Omental fat pad (tissue), 4 donors: ENCODE data around the gene NFATC1. TPM values are rescaled to one million over a fixed set of nuclear protein-coding genes. Genes with fewer than 3 reads are reported as not detected.

Experiments
- ATAC-seq: fragments of 150-250 bp; one replicate; pipeline ENCODE4 v1.9.1; 2016; ENCODE audit warnings: mild to moderate bottlenecking, moderate library complexity; ENCODE audit not compliant: low FRiP score
- DNase-seq: peaks from one replicate; pipeline ENCODE4 v3.0.0-alpha.2; 2019; ENCODE audit warnings: low spot score
- total RNA-seq, 4 donors: library from RNA; depleted of rRNA; stranded (reverse); fragments of >200 nt; gene quantifications; one replicate each; pipeline ENCODE4 v1.1.0, GENCODE V29; 2016
- TF ChIP-seq, protein P1 (sequence below), 3 donors: fragments of 450-650 bp; IDR thresholded peaks; one replicate each; pipeline ENCODE4 v1.5.1; 2016 to 2017; ENCODE audit warnings: antibody characterized with exemption in 3 of 3, mild to moderate bottlenecking in 3 of 3, moderate library complexity in 2 of 3

Gene NFATC1
- total RNA-seq, 4 donors from 2014 or later = 10.7 to 57.4 (median 19.1) TPM

DNA sequence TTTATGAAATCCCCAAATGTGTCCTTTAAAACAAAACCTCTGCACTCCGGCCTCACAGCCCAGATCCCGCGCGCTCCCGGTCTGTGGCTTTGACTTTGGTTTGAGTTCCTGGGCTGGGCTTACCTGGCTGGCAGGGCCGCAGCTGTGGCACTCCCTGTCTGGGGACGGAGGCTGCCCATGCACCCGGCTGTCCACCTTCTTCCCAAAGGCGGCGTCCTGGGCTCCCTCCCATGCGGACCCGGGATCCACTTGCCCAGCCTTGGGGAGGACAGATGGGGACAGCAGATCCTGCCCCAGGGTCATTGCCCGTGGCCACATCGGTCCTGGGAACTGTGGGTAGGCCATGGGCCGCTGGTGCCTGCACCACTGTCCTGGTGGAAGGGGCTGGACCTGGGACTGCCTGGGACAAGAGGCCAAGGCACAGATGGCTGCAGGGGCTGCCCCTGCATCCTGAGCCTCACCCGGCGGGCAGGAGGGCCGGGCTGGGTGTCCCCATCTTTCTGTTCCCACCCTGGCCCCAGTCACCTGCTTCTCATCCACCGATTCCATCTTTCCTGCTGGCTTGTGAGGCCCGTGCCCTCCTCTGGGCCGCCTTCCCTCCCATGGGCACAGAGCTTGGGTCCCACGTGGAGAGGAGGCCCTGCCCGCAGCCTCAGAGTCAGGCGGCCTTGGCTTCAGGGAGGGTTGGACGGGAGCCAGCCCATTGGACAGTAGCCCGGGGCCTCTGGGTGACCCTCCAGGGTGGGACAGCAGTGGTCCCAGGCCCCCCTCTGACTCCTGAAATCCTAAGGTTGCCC lies 27.7 kb downstream of the NFATC1 start:
- DNase-seq (no peak), ATAC-seq (no peak)
- TF ChIP-seq, protein P1, sequence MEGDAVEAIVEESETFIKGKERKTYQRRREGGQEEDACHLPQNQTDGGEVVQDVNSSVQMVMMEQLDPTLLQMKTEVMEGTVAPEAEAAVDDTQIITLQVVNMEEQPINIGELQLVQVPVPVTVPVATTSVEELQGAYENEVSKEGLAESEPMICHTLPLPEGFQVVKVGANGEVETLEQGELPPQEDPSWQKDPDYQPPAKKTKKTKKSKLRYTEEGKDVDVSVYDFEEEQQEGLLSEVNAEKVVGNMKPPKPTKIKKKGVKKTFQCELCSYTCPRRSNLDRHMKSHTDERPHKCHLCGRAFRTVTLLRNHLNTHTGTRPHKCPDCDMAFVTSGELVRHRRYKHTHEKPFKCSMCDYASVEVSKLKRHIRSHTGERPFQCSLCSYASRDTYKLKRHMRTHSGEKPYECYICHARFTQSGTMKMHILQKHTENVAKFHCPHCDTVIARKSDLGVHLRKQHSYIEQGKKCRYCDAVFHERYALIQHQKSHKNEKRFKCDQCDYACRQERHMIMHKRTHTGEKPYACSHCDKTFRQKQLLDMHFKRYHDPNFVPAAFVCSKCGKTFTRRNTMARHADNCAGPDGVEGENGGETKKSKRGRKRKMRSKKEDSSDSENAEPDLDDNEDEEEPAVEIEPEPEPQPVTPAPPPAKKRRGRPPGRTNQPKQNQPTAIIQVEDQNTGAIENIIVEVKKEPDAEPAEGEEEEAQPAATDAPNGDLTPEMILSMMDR (IDR thresholded peaks at IDR 0.05) = no peak

DNA sequence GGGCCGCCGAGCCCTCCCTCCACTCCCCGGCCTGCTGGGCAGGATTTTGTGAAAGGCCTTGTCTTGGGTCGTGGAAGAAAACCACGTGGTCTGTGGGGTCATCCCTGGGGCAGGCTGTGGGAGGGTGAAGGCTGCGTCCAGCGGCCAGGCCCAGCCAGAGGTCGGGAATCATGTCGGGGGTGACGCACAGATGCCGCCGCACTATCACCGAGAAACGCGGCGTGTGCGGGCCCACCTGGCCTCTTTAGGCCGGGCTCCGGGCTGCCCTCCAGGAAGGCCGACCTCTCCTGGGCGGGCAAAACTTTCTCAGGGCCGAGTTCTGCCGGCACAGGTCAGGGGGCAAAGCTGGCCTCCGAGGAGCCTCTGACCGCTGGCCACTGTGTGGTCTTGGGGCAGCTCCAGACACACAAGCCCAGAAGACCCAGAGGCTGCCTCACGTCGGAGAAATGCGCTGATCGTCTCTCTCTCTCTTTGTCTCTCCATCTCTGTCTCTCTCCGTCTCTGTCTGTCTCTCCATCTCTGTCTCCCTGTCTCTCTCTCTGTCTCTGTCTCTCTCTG lies 28.4 kb downstream of the NFATC1 start:
- ATAC-seq (peak; percentile 41), DNase-seq (no peak)
- TF ChIP-seq, protein P1 (IDR thresholded peaks at IDR 0.05) = no peak

DNA sequence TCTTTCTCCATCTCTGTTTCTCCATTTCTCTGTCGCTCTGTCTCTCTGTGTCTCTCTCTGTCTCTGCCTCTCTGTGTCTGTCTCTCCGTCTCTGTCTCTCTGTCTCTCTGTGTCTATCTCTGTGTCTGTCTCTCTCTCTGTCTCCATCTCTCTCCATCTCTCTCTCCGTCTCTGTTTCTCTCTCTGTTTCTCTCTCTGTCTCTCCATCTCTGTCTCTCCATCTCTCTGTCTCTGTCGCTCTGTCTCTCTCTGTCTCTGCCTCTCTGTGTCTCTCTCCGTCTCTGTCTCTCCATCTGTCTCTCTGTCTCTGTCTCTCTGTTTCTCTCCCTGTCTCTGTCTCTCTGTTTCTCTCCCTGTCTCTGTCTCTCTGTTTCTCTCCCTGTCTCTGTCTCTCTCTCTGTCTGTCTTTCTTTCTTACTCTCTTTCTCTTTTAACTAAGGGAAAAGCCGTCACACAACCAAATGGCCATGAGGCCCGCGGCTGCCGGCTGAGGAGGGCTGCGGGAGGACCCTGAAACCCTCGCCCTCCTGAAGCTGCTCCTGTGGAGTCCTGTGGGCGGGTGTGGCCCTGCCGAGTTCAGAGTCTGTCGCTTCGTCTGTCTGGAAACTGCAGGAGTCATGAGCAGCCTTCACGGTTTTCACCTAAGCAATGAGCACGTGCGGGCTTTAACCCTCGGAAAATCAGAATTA lies 29.3 kb downstream of the NFATC1 start:
- ATAC-seq (no peak), DNase-seq (no peak)
- TF ChIP-seq, protein P1 (IDR thresholded peaks at IDR 0.05) = no peak

DNA sequence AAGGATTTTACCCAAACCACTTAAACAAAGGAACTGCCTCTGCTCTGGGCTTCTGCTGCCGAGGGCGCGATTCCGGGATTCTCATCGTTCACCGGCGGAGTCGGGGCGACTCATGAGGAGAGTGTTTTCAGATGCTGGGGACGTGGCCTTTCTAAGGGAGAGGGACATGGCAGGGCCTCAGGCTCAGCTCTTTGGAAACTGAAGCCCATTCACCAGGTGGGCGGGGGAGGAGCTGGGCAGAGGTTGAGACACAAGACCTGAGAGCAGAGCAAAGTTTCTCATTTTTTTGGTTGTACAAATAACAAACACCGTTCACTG lies 29.8 kb downstream of the NFATC1 start:
- TF ChIP-seq, protein P1 (IDR thresholded peaks at IDR 0.05) = no peak
- ATAC-seq = no peak
- DNase-seq = no peak

DNA sequence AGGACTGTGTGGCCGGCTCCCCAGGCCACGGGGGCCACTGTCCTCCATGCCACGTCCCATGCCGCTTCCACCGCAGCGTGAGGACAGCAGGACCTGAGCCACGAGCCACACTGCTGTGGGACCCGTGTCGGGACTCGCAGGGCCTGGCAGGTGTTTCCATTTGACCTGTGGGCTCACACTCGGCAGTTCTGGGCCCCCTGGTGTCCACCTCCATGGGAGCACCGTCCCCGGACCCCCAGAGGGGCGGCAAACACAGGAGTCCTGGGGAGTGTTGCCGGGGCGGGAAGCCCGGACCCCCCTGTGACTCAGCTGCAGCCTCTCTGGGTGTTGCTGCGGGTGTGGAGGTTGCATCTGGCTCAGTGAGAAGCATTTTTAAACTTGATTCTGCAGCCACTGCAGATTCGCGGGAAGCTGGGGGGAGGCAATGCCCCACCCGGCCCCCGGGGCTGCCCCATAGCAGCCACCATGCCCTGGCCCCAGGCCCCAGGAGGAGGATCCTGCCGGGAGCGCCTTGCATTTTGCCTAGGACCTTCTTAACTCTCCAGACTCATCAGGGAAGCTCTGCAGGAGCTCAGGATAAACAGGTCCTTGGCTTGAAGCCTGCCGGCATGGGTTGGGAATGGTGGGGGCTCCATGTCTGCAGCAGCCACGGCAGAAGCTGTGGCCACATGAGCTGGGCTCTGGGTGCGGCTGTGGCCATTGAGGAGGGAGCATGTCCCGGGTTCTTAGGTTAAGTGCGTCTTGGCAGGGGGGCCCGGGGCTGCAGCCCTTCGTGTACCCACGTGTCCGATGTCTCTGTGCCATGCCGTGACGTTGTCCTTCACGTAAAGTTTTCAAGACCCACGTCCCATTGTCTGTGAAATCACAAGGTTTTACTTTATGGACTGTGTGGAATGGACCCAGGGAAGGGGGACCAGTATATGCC lies 30.9 kb downstream of the NFATC1 start:
- TF ChIP-seq, protein P1 (IDR thresholded peaks at IDR 0.05) = no peak
- no peak for ATAC-seq
- DNase-seq = no peak

DNA sequence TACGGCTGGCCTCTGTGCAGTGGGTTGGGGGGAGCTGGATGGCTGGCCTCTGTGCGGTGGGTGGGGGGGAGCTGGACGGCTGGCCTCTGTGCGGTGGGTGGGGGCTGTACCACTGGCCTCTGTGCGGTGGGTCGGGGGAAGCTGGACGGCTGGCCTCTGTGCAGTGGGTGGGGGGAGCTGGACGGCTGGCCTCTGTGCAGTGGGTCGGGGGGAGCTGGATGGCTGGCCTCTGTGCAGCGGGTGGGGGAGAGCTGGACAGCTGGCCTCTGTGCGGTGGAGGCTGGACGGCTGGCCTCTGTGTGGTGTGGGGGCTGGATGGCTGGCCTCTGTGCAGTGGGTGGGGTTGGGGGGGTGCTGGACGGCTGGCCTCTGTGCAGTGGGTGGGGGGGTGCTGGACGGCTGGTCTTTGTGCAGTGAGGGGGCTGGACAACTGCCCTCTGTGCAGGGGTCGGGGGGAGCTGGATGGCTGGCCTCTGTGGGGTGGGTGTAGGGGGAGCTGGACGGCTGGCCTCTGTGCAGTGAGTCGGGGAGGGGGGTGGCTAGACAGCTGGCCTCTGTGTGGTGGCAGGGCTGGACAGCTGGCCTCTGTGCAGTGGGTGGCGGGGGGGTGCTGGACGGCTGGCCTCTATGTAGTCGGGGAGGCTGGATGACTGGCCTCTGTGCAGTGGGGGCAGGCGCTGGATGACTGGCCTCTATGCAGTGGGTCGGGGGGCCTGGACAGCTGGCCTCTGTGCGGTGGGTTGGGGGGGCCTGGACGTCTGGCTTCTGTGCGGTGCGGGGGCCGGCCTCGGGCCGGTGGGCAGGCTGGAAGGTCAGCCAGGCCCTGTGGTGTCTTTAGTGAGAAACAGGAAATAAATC lies 31.9 kb downstream of the NFATC1 start:
- ATAC-seq = no peak

More for the DNA sequence above, 31.9 kb downstream of the NFATC1 start:
- no peak for DNase-seq
- TF ChIP-seq, protein P1 (IDR thresholded peaks at IDR 0.05) = no peak
